ENCODE results near the gene MYL10. TPM values are rescaled to one million over a fixed set of nuclear protein-coding genes. Genes with fewer than 3 reads are reported as not detected.
"Not testable (repeated sequence)": the region's sequence is repeated elsewhere in the genome, so short reads cannot be mapped to it uniquely, and the experiment has no call there.

MYL10 gene
- total RNA-seq, 1 donor from 2014 or later = not detected

- no peak for DNase-seq (ENCODE audit: low spot score, unreplicated experiment)
- Mint-ChIP-seq H3K4me1 (ENCODE audit: low read depth) (peaks cover 5% of the 10 kb centered on the region), H3K36me3 (ENCODE audit: insufficient read depth) (no peaks in the 10 kb centered on the region), H3K9me3 (ENCODE audit: low read depth) (no peaks in the 10 kb centered on the region), H3K27me3 (peaks cover 14% of the 10 kb centered on the region), H3K4me3 (ENCODE audit: low read depth) (no peak overlapping the region), H3K27ac (no peak overlapping the region)
- no peak for TF ChIP-seq CTCF (IDR thresholded peaks at IDR 0.05; ENCODE audit: unreplicated experiment)
Observed at GRCh38 chr7:101605611-101606497, 23.2 kb downstream of the MYL10 start.

GRCh38 chr7:101604934-101605332, 24.2 kb downstream of the MYL10 start:
- H3K9me3 Mint-ChIP-seq (ENCODE audit: low read depth); H3K4me3 Mint-ChIP-seq (ENCODE audit: low read depth); DNase-seq (ENCODE audit: low spot score, unreplicated experiment); H3K36me3 Mint-ChIP-seq (ENCODE audit: insufficient read depth); H3K4me1 Mint-ChIP-seq (ENCODE audit: low read depth); H3K27ac Mint-ChIP-seq: not testable (repeated sequence)
- peaks cover 12% of the 10 kb centered on the region for H3K27me3 Mint-ChIP-seq

GRCh38 chr7:101604331-101604933, 24.7 kb downstream of the MYL10 start:
- TF ChIP-seq CTCF (IDR thresholded peaks at IDR 0.05; ENCODE audit: unreplicated experiment) = no peak
- no peak for DNase-seq (ENCODE audit: low spot score, unreplicated experiment)
- Mint-ChIP-seq H3K4me3 (ENCODE audit: low read depth) (no peak overlapping the region), H3K4me1 (ENCODE audit: low read depth) (peaks cover 5% of the 10 kb centered on the region), H3K27me3 (peaks cover 12% of the 10 kb centered on the region), H3K9me3 (ENCODE audit: low read depth) (no peaks in the 10 kb centered on the region), H3K27ac (no peak overlapping the region), H3K36me3 (ENCODE audit: insufficient read depth) (no peaks in the 10 kb centered on the region)

GRCh38 chr7:101602484-101603241, 26.4 kb downstream of the MYL10 start:
- H3K36me3 Mint-ChIP-seq (ENCODE audit: insufficient read depth) = no peaks in the 10 kb centered on the region
- DNase-seq (ENCODE audit: low spot score, unreplicated experiment) = peak; percentile 81
- TF ChIP-seq CTCF (IDR thresholded peaks at IDR 0.05; ENCODE audit: unreplicated experiment) = peak; percentile 99
- no peak overlapping the region for H3K4me3 Mint-ChIP-seq (ENCODE audit: low read depth)
- H3K9me3 Mint-ChIP-seq (ENCODE audit: low read depth) = no peaks in the 10 kb centered on the region
- H3K27ac Mint-ChIP-seq = no peak overlapping the region
- peaks cover 1% of the 10 kb centered on the region for H3K4me1 Mint-ChIP-seq (ENCODE audit: low read depth)
- peaks cover 12% of the 10 kb centered on the region for H3K27me3 Mint-ChIP-seq

- Mint-ChIP-seq H3K9me3 (ENCODE audit: low read depth) (no peaks in the 10 kb centered on the region), H3K27me3 (peaks cover 12% of the 10 kb centered on the region), H3K27ac (no peak overlapping the region), H3K4me1 (ENCODE audit: low read depth) (peaks cover 1% of the 10 kb centered on the region), H3K4me3 (ENCODE audit: low read depth) (no peak overlapping the region), H3K36me3 (ENCODE audit: insufficient read depth) (no peaks in the 10 kb centered on the region)
- TF ChIP-seq CTCF (IDR thresholded peaks at IDR 0.05; ENCODE audit: unreplicated experiment) = no peak
- no peak for DNase-seq (ENCODE audit: low spot score, unreplicated experiment)
Observed at GRCh38 chr7:101602082-101602481, 27.0 kb downstream of the MYL10 start.

All from progenitor cell of endocrine pancreas (in vitro differentiated cells).